Measurements from ENCODE around the gene EXD3. TPM values are rescaled to one million over a fixed set of nuclear protein-coding genes. Genes with fewer than 3 reads are reported as not detected.

Gene EXD3
- polyA plus RNA-seq, 1 experiment = 4.0 TPM

DNA sequence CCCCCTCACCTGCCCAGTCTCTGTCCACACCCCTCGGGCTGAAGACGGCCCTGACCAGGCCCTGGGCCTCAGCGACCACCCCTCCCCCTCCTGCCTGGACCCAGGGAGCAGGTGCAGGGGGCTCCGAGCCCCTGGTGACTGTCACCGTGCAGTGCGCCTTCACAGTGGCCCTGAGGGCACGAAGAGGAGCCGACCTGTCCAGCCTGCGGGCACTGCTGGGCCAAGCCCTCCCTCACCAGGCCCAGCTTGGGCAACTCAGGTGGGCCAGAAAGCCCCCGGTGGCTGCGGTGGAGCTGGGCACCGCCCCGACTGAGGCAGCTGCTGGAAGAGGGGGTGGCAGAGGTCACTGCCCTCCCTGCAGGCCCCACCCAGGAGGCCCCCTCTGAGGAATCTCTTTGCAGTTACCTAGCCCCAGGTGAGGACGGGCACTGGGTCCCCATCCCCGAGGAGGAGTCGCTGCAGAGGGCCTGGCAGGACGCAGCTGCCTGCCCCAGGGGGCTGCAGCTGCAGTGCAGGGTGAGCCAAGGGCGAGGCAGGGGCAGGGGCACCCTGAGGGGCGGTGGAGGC, 10.5 kb upstream of the EXD3 start:
- Histone ChIP-seq H3K4me3 (ENCODE audit: low read depth, low read length) (no peak overlapping the region), H3K27me3 (ENCODE audit: control insufficient read depth, insufficient read depth, low read length) (no peaks in the 10 kb centered on the region), H3K9me3 (ENCODE audit: control insufficient read depth, insufficient read depth, low read length) (no peaks in the 10 kb centered on the region; the same call in 1 of the 2 replicates), H3K27ac (ENCODE audit: low read depth, low read length) (no peak overlapping the region)
- ChIA-PET POLR2A (no interaction called here), CTCF (interaction anchor here (1.0 kb wide), 1 partner anchor 11 kb away, joined by 9 read pairs; the partner anchor contains the start of genes EXD3 and NOXA1)
- DNase-seq (ENCODE audit: low read depth, low spot score) = no peak
- TF ChIP-seq, protein P1, sequence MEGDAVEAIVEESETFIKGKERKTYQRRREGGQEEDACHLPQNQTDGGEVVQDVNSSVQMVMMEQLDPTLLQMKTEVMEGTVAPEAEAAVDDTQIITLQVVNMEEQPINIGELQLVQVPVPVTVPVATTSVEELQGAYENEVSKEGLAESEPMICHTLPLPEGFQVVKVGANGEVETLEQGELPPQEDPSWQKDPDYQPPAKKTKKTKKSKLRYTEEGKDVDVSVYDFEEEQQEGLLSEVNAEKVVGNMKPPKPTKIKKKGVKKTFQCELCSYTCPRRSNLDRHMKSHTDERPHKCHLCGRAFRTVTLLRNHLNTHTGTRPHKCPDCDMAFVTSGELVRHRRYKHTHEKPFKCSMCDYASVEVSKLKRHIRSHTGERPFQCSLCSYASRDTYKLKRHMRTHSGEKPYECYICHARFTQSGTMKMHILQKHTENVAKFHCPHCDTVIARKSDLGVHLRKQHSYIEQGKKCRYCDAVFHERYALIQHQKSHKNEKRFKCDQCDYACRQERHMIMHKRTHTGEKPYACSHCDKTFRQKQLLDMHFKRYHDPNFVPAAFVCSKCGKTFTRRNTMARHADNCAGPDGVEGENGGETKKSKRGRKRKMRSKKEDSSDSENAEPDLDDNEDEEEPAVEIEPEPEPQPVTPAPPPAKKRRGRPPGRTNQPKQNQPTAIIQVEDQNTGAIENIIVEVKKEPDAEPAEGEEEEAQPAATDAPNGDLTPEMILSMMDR (IDR thresholded peaks at IDR 0.05; ENCODE audit: low read depth, low read length) = no peak

DNA sequence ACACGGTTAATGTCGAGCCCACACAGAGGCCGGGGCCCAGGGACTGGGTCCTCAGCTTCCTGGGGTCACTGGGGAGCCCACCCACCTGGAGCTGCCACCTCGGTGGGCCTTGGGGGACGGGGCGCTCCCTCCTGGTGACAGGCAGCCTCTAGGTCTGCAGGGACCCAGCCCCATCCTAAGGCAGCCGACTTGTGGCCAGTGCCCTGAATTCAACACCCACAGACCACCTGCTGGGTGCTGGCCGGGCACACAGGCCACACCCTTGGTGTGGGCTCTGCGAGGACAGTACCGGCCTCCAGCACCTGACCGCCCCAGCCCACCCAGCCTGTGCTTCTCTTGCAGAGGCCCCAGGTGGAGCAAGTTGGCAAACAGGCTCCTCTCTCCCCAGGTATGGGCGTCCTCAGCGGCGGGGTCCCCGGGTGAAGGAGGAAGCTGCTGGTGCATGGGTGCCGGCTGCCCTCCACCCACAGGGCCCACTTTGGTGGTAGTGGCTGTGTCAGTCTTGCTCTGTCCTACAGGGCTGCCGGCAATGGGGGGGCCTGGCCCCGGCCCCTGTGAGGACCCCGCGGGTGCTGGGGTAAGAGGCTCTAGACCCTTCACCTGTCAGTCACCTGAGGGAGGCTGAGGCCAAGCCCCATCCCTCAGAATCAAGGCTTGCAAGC, 9.9 kb upstream of the EXD3 start:
- POLR2A ChIA-PET = interaction anchor here (0.6 kb wide), 1 partner anchor 22 kb away, joined by 7 read pairs; no protein-coding TSS in a partner anchor
- no peak for DNase-seq (ENCODE audit: low read depth, low spot score)

DNA sequence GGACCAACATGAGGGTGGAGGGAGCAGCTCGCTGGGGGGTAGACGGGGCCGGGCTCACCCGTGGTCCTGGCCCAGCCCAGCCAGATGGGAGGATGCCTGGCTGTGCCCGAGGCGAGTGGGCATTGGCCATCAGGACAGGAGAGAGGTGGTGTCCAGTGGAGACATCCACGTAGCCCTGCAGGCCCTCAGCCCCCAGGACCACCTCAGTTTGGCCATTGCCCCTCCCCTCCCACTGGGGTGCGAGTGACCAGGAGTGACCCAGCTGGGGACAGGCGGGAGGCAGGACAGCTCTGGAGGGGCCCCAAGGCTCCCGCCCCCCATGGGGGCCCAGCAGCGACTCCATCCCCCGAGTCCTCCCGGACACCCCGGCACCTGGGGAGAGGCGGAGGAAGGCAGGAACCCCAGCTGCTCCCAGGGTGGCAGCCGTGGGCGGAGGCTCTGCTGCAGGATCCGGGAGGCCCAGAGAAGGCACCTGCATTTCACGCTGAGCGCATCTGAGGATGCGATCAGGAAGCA, 8.5 kb upstream of the EXD3 start:
- H3K27ac ChIP-seq (ENCODE audit: low read depth, low read length) = no peak overlapping the region
- ChIA-PET CTCF (interaction anchor here (1.3 kb wide), 1 partner anchor 8 kb away, joined by 6 read pairs; the partner anchor contains the start of genes EXD3 and NOXA1), POLR2A (no interaction called here)
- H3K9me3 ChIP-seq (ENCODE audit: control insufficient read depth, insufficient read depth, low read length) = peaks cover 5% of the 10 kb centered on the region; the same call in 1 of the 2 replicates
- no peak overlapping the region for H3K4me3 ChIP-seq (ENCODE audit: low read depth, low read length)
- TF ChIP-seq, protein P1 (IDR thresholded peaks at IDR 0.05; ENCODE audit: low read depth, low read length) = no peak
- H3K27me3 ChIP-seq (ENCODE audit: control insufficient read depth, insufficient read depth, low read length) = peaks cover 4% of the 10 kb centered on the region
- no peak for DNase-seq (ENCODE audit: low read depth, low spot score)

More for the DNA sequence above, 9.9 kb upstream of the EXD3 start:
- H3K9me3 ChIP-seq (ENCODE audit: control insufficient read depth, insufficient read depth, low read length) = peaks cover 5% of the 10 kb centered on the region; the same call in 1 of the 2 replicates
- no peak overlapping the region for H3K27ac ChIP-seq (ENCODE audit: low read depth, low read length)
- no peak overlapping the region for H3K4me3 ChIP-seq (ENCODE audit: low read depth, low read length)
- CTCF ChIA-PET = interaction anchor here (1.0 to 1.3 kb wide), 2 partner anchors 9 to 10 kb away, joined by 6 to 9 read pairs; partner anchors contain the start of genes EXD3 and NOXA1
- TF ChIP-seq, protein P1 (IDR thresholded peaks at IDR 0.05; ENCODE audit: low read depth, low read length) = no peak
- H3K27me3 ChIP-seq (ENCODE audit: control insufficient read depth, insufficient read depth, low read length) = no peaks in the 10 kb centered on the region

DNA sequence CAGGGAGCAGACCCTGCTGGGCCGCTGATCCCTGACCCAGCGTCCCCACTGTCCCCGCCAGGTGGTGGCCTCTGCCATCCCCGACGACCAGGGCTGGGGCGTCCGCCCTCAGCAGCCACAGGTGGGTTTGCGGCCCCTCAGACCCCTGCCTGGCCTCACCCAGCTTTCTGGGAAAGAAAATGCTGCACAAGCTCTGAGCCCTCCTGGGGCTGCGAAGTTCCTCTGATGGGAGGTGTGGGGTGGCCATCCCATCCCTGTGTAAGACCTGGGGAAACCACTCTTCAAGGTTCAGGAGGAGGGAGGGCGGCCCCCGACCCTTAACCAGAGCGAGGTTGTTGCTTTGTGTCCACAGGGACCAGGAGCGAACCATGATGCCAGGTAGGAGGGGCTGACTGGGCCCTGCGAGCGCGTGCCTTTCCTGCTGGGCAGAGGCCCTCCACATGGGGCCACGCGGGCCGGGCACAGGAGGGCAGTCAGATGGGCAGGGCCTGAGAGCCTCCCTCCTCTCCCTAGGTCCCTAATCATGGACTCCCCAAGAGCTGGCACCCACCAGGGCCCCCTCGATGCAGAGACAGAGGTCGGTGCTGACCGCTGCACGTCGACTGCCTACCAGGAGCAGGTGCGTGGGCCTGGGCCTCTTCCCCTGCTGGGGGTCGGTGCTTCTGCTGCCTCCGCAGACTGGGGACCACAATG, 7.9 kb upstream of the EXD3 start:
- TF ChIP-seq, protein P1 (IDR thresholded peaks at IDR 0.05; ENCODE audit: low read depth, low read length) = no peak
- Histone ChIP-seq H3K27ac (ENCODE audit: low read depth, low read length) (no peak overlapping the region), H3K9me3 (ENCODE audit: control insufficient read depth, insufficient read depth, low read length) (peaks cover 5% of the 10 kb centered on the region; the same call in 1 of the 2 replicates), H3K27me3 (ENCODE audit: control insufficient read depth, insufficient read depth, low read length) (peaks cover 4% of the 10 kb centered on the region), H3K4me3 (ENCODE audit: low read depth, low read length) (no peak overlapping the region)
- ChIA-PET POLR2A (no interaction called here), CTCF (no interaction called here)
- DNase-seq (ENCODE audit: low read depth, low spot score) = no peak
